HG02840 (cell line): ENCODE results near the gene IL17C.
A peak's percentile ranks its signal among the peaks of the same experiment; 100 is the strongest.

Experiments
- ATAC-seq: cut with Tn5 transposase; IDR thresholded peaks from one replicate; pipeline ENCODE4 v1.9.1; 2021; ENCODE audit warnings: mild to moderate bottlenecking, moderate library complexity, moderate number of reproducible peaks; ENCODE audit not compliant: unreplicated experiment, low FRiP score

Gene IL17C

GRCh38 chr16:88624977-88625576 lies 13.3 kb upstream of the IL17C start:
- ATAC-seq = no peak

GRCh38 chr16:88626646-88627045 lies 11.7 kb upstream of the IL17C start:
- no peak for ATAC-seq

- no peak for ATAC-seq
Observed at GRCh38 chr16:88627531-88628411, 10.6 kb upstream of the IL17C start.

- no peak for ATAC-seq
Observed at GRCh38 chr16:88628512-88628974, 9.8 kb upstream of the IL17C start.

GRCh38 chr16:88629835-88630234 lies 8.5 kb upstream of the IL17C start:
- ATAC-seq = no peak

GRCh38 chr16:88630433-88630832 lies 7.9 kb upstream of the IL17C start:
- no peak for ATAC-seq

- ATAC-seq = no peak
Observed at GRCh38 chr16:88630941-88631340, 7.4 kb upstream of the IL17C start.

- no peak for ATAC-seq
Observed at GRCh38 chr16:88631384-88631783, 7.0 kb upstream of the IL17C start.

GRCh38 chr16:88631920-88632586 lies 6.3 kb upstream of the IL17C start:
- no peak for ATAC-seq

- ATAC-seq = no peak
Observed at GRCh38 chr16:88632587-88632930, 5.8 kb upstream of the IL17C start.

- ATAC-seq = peak; percentile 13
Observed at GRCh38 chr16:88633684-88634140, 4.7 kb upstream of the IL17C start.

GRCh38 chr16:88634141-88634993 lies 4.0 kb upstream of the IL17C start:
- ATAC-seq = peak; percentile 47

- no peak for ATAC-seq
Observed at GRCh38 chr16:88634994-88635670, 3.2 kb upstream of the IL17C start.

- no peak for ATAC-seq
Observed at GRCh38 chr16:88635671-88636319, 2.6 kb upstream of the IL17C start.

GRCh38 chr16:88636488-88637265 lies 1.7 kb upstream of the IL17C start:
- ATAC-seq = no peak

GRCh38 chr16:88639231-88640038 lies 1.1 kb downstream of the IL17C start:
- no peak for ATAC-seq

- no peak for ATAC-seq
Observed at GRCh38 chr16:88640039-88640495, 1.7 kb downstream of the IL17C start.
